GM12875 (cell line): ENCODE data around the gene CLEC16A.
A peak's percentile ranks its signal among the peaks of the same experiment; 100 is the strongest.

Experiments
- H3K4me3 ChIP-seq: one replicate; pipeline ENCODE4 v1.5.1; 2011; ENCODE audit warnings: low read depth, low read length, control low read depth
- TF ChIP-seq, protein P1 (sequence below): IDR thresholded peaks from 2 replicates; pipeline ENCODE4 v1.5.1; 2011; ENCODE audit warnings: low read depth, mild to moderate bottlenecking, control low read depth, inconsistent platforms, low read length, moderate library complexity, borderline replicate concordance; ENCODE audit not compliant: insufficient read depth

CLEC16A gene, protein sequence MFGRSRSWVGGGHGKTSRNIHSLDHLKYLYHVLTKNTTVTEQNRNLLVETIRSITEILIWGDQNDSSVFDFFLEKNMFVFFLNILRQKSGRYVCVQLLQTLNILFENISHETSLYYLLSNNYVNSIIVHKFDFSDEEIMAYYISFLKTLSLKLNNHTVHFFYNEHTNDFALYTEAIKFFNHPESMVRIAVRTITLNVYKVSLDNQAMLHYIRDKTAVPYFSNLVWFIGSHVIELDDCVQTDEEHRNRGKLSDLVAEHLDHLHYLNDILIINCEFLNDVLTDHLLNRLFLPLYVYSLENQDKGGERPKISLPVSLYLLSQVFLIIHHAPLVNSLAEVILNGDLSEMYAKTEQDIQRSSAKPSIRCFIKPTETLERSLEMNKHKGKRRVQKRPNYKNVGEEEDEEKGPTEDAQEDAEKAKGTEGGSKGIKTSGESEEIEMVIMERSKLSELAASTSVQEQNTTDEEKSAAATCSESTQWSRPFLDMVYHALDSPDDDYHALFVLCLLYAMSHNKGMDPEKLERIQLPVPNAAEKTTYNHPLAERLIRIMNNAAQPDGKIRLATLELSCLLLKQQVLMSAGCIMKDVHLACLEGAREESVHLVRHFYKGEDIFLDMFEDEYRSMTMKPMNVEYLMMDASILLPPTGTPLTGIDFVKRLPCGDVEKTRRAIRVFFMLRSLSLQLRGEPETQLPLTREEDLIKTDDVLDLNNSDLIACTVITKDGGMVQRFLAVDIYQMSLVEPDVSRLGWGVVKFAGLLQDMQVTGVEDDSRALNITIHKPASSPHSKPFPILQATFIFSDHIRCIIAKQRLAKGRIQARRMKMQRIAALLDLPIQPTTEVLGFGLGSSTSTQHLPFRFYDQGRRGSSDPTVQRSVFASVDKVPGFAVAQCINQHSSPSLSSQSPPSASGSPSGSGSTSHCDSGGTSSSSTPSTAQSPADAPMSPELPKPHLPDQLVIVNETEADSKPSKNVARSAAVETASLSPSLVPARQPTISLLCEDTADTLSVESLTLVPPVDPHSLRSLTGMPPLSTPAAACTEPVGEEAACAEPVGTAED

DNA sequence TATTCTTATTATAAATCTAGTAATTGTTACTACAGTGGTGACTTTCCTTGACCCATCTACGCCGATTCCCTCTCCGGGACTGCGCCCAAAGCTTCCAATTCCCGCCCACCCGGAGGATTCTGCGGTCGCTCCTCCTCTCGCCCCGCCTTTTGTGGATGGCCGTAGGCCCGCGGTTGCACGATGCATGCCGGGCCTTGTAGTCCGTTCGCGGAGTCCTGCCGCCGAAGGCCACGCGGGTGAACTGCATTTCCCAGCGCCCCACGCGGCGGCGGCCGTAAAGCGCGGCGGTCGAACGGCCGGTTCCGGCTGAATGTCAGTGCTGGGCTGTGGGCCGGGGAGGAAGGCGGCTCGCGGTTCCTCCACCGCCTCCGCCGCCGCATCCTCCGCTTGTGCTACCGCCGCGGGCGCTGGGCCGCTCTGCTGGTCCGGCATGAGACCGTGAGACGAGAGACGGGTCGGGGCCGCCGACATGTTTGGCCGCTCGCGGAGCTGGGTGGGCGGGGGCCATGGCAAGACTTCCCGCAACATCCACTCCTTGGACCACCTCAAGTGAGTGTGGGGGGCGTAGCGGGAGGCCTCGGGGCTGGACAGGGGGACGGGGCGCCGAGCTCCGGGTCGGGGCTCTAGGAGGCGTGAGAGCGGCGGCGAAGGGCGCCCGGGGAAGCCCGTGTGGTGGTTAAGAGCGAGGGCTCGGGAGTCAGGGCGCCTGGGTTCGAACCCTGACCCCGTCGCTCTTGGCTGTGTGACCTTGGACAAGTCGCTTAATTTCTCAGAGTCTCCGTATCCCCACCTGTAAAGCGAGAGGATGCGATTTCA lies at the start of gene CLEC16A:
TSS of gene CLEC16A (plus strand) at position 316 of the 816 bp plus-strand sequence. CDS start at position 470, 154 bp downstream.
- TF ChIP-seq, protein P1, sequence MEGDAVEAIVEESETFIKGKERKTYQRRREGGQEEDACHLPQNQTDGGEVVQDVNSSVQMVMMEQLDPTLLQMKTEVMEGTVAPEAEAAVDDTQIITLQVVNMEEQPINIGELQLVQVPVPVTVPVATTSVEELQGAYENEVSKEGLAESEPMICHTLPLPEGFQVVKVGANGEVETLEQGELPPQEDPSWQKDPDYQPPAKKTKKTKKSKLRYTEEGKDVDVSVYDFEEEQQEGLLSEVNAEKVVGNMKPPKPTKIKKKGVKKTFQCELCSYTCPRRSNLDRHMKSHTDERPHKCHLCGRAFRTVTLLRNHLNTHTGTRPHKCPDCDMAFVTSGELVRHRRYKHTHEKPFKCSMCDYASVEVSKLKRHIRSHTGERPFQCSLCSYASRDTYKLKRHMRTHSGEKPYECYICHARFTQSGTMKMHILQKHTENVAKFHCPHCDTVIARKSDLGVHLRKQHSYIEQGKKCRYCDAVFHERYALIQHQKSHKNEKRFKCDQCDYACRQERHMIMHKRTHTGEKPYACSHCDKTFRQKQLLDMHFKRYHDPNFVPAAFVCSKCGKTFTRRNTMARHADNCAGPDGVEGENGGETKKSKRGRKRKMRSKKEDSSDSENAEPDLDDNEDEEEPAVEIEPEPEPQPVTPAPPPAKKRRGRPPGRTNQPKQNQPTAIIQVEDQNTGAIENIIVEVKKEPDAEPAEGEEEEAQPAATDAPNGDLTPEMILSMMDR = no peak

DNA sequence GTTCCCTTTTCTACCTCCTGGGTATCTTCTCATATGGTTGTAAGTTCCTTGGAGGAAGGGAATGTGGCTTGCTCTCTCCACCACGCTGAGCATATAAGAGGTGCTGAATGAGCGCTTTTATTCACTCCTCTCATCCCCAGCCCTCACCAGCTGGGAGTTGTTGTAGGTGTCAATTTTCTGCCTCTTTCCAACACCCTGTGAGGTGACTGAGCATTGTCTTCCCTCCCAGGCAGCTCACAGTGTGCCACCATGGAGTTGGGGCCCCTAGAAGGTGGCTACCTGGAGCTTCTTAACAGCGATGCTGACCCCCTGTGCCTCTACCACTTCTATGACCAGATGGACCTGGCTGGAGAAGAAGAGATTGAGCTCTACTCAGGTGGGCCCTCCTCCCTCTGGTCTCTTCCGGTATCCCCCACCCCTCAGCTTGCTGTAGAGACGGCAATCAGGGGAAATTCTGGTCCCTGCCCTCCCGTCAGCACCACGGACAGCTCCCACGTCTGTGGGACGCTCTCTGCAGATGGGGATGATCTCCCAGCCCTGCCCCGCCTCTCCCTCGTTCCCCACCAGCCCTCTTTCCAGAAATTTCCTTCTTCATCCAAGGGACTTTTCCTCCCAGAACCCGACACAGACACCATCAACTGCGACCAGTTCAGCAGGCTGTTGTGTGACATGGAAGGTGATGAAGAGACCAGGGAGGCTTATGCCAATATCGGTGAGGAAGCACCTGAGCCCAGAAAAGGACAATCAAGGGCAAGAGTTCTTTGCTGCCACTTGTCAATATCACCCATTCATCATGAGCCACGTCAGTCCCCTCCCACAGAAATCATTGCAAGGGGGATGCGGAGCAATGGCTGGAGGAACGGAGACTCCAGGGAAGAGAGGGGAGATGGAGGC lies 49.1 kb upstream of the CLEC16A start:
- no peak overlapping the region for H3K4me3 ChIP-seq
- TF ChIP-seq, protein P1 = no peak

More for the DNA sequence above, at the start of gene CLEC16A:
- peak within 1 kb of the TSS; percentile 80 for H3K4me3 ChIP-seq

DNA sequence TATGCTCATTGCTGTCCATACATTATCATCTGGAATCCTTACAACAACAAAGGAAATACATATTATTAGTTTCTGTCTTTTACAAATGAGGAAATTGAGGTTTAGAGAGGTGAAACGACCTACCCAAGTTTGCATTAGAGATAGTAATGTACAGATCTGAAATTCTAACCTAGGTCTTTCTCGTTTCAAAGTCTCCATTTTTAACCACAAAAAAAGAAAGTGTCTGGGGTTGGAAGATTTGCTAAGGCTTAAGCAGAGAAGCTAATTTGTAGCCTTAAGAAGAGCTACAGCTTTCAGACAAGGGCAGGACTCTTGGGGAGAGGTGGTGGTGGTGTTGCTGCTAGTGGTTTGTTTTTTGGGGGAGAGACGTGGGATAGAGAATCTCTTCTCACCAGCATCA lies 48.2 kb upstream of the CLEC16A start:
- TF ChIP-seq, protein P1 = no peak
- H3K4me3 ChIP-seq = no peak overlapping the region

DNA sequence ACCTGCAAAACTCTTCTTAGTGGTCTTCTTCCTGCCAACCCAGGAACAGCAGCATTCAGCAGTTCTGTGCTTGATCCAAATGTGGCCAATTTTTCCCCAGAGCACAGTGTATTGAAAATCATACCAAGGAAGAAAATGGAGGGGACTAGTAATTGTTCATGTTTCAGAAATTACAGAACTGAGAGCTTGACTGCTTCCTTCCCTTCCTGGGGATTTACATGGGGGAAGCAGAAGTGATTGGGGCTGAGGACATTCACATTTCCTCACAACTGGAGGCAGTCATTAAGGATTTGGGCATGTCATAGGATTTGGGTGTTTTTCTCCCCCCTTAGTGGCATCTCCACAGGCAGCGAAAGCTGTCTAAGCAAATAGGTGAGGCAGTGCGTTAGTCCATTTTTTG lies 47.6 kb upstream of the CLEC16A start:
- TF ChIP-seq, protein P1 = no peak
- no peak overlapping the region for H3K4me3 ChIP-seq

DNA sequence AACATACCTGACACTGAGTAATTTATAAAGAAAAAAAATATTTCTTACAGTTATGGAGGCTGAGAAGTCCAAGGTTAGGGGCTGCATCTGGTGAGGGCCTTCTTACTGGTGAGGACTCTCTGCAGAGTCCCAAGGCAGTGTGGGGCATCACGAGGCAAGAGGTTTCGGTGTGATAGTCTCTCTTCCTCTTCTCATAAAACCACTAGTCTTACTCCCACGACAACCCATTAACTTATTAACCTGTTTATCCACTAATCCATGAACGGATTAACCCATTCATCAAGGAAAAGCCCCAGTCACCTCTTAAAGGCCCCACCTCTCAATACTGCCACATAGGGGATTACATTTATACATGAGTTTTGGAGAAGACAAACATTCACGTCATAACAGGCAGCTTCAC lies 47.2 kb upstream of the CLEC16A start:
- TF ChIP-seq, protein P1 = no peak
- H3K4me3 ChIP-seq = no peak overlapping the region

DNA sequence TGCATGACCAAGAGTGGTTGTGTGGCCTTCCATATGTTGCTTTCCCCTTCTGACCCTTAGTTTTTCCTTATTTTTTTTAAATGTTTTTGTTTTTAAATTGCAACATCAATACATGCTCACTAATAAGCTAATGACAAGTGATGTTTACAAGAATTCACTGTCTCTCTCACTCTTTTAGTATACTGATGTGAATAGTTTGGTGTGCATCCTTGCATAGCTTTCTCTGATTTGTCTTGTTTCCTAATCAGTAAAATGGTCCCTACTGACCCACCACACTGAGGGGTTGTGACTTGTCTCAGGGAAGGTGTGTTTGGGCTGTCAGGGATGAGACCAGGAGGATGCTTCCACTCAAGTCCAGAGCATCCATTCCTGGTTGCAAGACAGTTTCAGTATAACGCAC lies 41.4 kb upstream of the CLEC16A start:
- no peak overlapping the region for H3K4me3 ChIP-seq
- TF ChIP-seq, protein P1 = no peak
